HG02642 (cell line): Measurements from ENCODE around the gene NAP1L1.

ENCODE experiments used
- ATAC-seq: cut with Tn5 transposase; IDR thresholded peaks from one replicate; pipeline ENCODE4 v1.9.1; 2021; ENCODE audit warnings: mild to moderate bottlenecking; ENCODE audit not compliant: unreplicated experiment, poor library complexity

Gene NAP1L1

GRCh38 chr12:76024102-76024781 is 60.2 kb downstream of the NAP1L1 start:
- no peak for ATAC-seq

GRCh38 chr12:76023069-76023690 is 61.3 kb downstream of the NAP1L1 start:
- ATAC-seq = no peak

GRCh38 chr12:76022506-76022905 is 62.0 kb downstream of the NAP1L1 start:
- no peak for ATAC-seq

GRCh38 chr12:76020731-76021672 is 63.5 kb downstream of the NAP1L1 start:
- ATAC-seq = peak; percentile 49

- peak; percentile 73 for ATAC-seq
These were observed 64.2 kb downstream of the NAP1L1 start for GRCh38 chr12:76020281-76020680.

- no peak for ATAC-seq
These were observed 65.8 kb downstream of the NAP1L1 start for GRCh38 chr12:76018672-76019071.

- ATAC-seq = no peak
These were observed 66.4 kb downstream of the NAP1L1 start for GRCh38 chr12:76018111-76018510.

GRCh38 chr12:76014007-76014406 is 70.5 kb downstream of the NAP1L1 start:
- ATAC-seq = no peak

GRCh38 chr12:76013603-76014002 is 70.9 kb downstream of the NAP1L1 start:
- ATAC-seq = no peak

- no peak for ATAC-seq
These were observed 71.8 kb downstream of the NAP1L1 start for GRCh38 chr12:76012644-76013043.

- ATAC-seq = no peak
These were observed 73.6 kb downstream of the NAP1L1 start for GRCh38 chr12:76010732-76011458.

GRCh38 chr12:76008428-76008827 is 76.1 kb downstream of the NAP1L1 start:
- no peak for ATAC-seq

- ATAC-seq = no peak
These were observed 76.8 kb downstream of the NAP1L1 start for GRCh38 chr12:76007640-76008039.

- no peak for ATAC-seq
These were observed 78.2 kb downstream of the NAP1L1 start for GRCh38 chr12:76006028-76006925.

- no peak for ATAC-seq
These were observed 81.2 kb downstream of the NAP1L1 start for GRCh38 chr12:76003355-76003638.

- no peak for ATAC-seq
These were observed 81.7 kb downstream of the NAP1L1 start for GRCh38 chr12:76002598-76003354.

GRCh38 chr12:75998292-75999063 is 86.0 kb downstream of the NAP1L1 start:
- no peak for ATAC-seq

- ATAC-seq = no peak
These were observed 86.8 kb downstream of the NAP1L1 start for GRCh38 chr12:75997658-75998057.
